Measurements from ENCODE around the gene SPPL2B.

DNA sequence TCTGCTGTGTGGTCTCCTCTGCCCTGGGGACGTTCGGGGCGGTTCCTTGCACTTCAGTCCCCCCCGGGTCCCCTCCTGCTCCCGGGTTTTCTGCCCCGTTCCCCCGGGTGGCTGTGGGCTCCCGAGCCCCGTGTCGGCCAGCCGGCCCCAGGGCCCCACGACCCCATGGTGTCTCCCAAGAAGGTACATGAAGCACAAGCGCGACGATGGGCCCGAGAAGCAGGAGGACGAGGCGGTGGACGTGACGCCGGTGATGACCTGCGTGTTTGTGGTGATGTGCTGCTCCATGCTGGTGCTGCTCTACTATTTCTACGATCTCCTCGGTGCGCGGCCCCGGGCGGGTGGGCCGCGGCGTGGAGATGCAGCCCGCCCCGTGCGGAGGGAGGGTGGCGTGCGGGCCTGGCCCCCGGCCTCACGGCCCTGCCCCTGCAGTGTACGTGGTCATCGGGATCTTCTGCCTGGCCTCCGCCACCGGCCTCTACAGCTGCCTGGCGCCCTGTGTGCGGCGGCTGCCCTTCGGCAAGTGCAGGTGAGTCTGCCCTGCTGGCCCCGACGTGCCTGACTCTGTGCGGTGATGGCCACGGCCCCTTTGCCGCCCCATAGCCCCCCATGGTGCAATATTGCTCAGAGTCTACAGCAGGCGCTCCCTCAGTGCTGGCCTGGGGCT, 11.3 kb downstream of the SPPL2B start:
- TF ChIP-seq, protein P1, sequence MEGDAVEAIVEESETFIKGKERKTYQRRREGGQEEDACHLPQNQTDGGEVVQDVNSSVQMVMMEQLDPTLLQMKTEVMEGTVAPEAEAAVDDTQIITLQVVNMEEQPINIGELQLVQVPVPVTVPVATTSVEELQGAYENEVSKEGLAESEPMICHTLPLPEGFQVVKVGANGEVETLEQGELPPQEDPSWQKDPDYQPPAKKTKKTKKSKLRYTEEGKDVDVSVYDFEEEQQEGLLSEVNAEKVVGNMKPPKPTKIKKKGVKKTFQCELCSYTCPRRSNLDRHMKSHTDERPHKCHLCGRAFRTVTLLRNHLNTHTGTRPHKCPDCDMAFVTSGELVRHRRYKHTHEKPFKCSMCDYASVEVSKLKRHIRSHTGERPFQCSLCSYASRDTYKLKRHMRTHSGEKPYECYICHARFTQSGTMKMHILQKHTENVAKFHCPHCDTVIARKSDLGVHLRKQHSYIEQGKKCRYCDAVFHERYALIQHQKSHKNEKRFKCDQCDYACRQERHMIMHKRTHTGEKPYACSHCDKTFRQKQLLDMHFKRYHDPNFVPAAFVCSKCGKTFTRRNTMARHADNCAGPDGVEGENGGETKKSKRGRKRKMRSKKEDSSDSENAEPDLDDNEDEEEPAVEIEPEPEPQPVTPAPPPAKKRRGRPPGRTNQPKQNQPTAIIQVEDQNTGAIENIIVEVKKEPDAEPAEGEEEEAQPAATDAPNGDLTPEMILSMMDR (IDR thresholded peaks at IDR 0.05): no peak
- TF ChIP-seq POLR2AphosphoS5 (IDR thresholded peaks at IDR 0.05; ENCODE audit: low read depth, low read length) (no peak), SIN3A (IDR thresholded peaks at IDR 0.05; ENCODE audit: borderline replicate concordance, insufficient read depth, low read depth, low read length) (no peak)
- TF ChIP-seq, protein P2, sequence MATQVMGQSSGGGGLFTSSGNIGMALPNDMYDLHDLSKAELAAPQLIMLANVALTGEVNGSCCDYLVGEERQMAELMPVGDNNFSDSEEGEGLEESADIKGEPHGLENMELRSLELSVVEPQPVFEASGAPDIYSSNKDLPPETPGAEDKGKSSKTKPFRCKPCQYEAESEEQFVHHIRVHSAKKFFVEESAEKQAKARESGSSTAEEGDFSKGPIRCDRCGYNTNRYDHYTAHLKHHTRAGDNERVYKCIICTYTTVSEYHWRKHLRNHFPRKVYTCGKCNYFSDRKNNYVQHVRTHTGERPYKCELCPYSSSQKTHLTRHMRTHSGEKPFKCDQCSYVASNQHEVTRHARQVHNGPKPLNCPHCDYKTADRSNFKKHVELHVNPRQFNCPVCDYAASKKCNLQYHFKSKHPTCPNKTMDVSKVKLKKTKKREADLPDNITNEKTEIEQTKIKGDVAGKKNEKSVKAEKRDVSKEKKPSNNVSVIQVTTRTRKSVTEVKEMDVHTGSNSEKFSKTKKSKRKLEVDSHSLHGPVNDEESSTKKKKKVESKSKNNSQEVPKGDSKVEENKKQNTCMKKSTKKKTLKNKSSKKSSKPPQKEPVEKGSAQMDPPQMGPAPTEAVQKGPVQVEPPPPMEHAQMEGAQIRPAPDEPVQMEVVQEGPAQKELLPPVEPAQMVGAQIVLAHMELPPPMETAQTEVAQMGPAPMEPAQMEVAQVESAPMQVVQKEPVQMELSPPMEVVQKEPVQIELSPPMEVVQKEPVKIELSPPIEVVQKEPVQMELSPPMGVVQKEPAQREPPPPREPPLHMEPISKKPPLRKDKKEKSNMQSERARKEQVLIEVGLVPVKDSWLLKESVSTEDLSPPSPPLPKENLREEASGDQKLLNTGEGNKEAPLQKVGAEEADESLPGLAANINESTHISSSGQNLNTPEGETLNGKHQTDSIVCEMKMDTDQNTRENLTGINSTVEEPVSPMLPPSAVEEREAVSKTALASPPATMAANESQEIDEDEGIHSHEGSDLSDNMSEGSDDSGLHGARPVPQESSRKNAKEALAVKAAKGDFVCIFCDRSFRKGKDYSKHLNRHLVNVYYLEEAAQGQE (IDR thresholded peaks at IDR 0.05; ENCODE audit: insufficient read depth in 1 of 2, low read depth in 2 of 2, low read length in 1 of 2): no peak

Measured in Panc1 (cell line).